Prostate gland (tissue), 2 donors: ENCODE measurements around the gene ZNF710.
"Not testable (repeated sequence)": the region's sequence is repeated elsewhere in the genome, so short reads cannot be mapped to it uniquely, and the experiment has no call there.

Source experiments
- CTCF ChIP-seq, 4 experiments: fragments of 200-600 bp in 2 of 4; fragments of 450-650 bp in 2 of 4; sonication (generic) in 2 of 4; IDR thresholded peaks; 1 replicate in 3 of 4; 2 replicates in 1 of 4; pipeline ENCODE4 v1.5.1; 2016 to 2019; ENCODE audit warnings: antibody characterized with exemption in 4 of 4, mild to moderate bottlenecking in 2 of 4, moderate library complexity in 2 of 4
- POLR2A ChIP-seq: fragments of 450-650 bp; IDR thresholded peaks from one replicate; pipeline ENCODE4 v1.6.1; 2016; ENCODE audit warnings: antibody characterized with exemption, mild to moderate bottlenecking
- POLR2AphosphoS5 ChIP-seq: sonication (generic); formaldehyde crosslinking; IDR thresholded peaks from one replicate; pipeline ENCODE4 v1.6.1; 2017; ENCODE audit warnings: antibody characterized with exemption

GRCh38 chr15:90070623-90071022 is 69.5 kb downstream of the ZNF710 start:
- TF ChIP-seq CTCF (IDR thresholded peaks at IDR 0.05); POLR2A; POLR2AphosphoS5: not testable (repeated sequence)
